CD4-positive, CD25-positive, alpha-beta regulatory T cell (primary cell): Measurements from ENCODE around the gene MICAL3. TPM values are rescaled to one million over a fixed set of nuclear protein-coding genes. Genes with fewer than 3 reads are reported as not detected.

Experiments used
- ATAC-seq, 2 donors: fragments of 150-1000 bp; cut with Tn5 transposase; one replicate each; pipeline ENCODE4 v1.10.0; 2021; ENCODE audit warnings: low read depth in 2 of 2, moderate number of reproducible peaks in 2 of 2, moderate library complexity in 1 of 2
- DNase-seq, 3 donors: peaks; one replicate each; pipeline versions ENCODE4 v3.0.0 to v3.0.0-alpha.2; 2012 to 2022; ENCODE audit warnings: mixed read lengths in 1 of 3
- H3K27ac ChIP-seq: one replicate; pipeline ENCODE4 v1.7.0; 2013; ENCODE audit warnings: mild to moderate bottlenecking, low read length; ENCODE audit not compliant: insufficient read depth, poor library complexity, severe bottlenecking
- H3K27me3 ChIP-seq: one replicate; pipeline ENCODE4 v1.7.0; 2013; ENCODE audit warnings: low read length; ENCODE audit not compliant: control insufficient read depth, insufficient read depth
- H3K36me3 ChIP-seq: one replicate; pipeline ENCODE4 v1.7.0; 2013; ENCODE audit warnings: mild to moderate bottlenecking, low read length, moderate library complexity; ENCODE audit not compliant: control insufficient read depth, insufficient read depth
- H3K4me1 ChIP-seq: 2 replicates; pipeline ENCODE4 v1.7.0; 2013; ENCODE audit warnings: mild to moderate bottlenecking, low read length; ENCODE audit not compliant: insufficient read depth, control insufficient read depth, poor library complexity, severe bottlenecking
- H3K4me3 ChIP-seq: one replicate; pipeline ENCODE4 v1.7.0; 2013; ENCODE audit warnings: low read depth, mild to moderate bottlenecking, low read length, moderate library complexity
- H3K9me3 ChIP-seq, 2 experiments: 1 replicate in 1 of 2; 2 replicates in 1 of 2; pipeline ENCODE4 v1.7.0; 2013; ENCODE audit warnings: low read length in 2 of 2, mild to moderate bottlenecking in 1 of 2, moderate library complexity in 1 of 2; ENCODE audit not compliant: control insufficient read depth in 2 of 2
- H3K27ac Mint-ChIP-seq, 3 donors: one replicate each; pipeline ENCODE4 v1.8.0; 2020 to 2022; ENCODE audit warnings: mild to moderate bottlenecking in 3 of 3, mixed read lengths in 3 of 3, moderate library complexity in 2 of 3
- H3K27me3 Mint-ChIP-seq: one replicate; pipeline ENCODE4 v1.8.0; 2022; ENCODE audit warnings: mild to moderate bottlenecking, mixed read lengths
- H3K36me3 Mint-ChIP-seq: one replicate; pipeline ENCODE4 v1.8.0; 2020; ENCODE audit warnings: mixed read lengths
- H3K4me1 Mint-ChIP-seq, 4 donors: one replicate each; pipeline ENCODE4 v1.8.0; 2020 to 2022; ENCODE audit warnings: mixed read lengths in 4 of 4, mild to moderate bottlenecking in 1 of 4
- H3K4me3 Mint-ChIP-seq, 4 donors: one replicate each; pipeline ENCODE4 v1.8.0; 2020 to 2022; ENCODE audit warnings: mild to moderate bottlenecking in 4 of 4, mixed read lengths in 4 of 4, moderate library complexity in 3 of 4
- H3K9me3 Mint-ChIP-seq, 7 donors: one replicate each; pipeline ENCODE4 v1.8.0; 2020 to 2022; ENCODE audit warnings: mixed read lengths in 7 of 7, mild to moderate bottlenecking in 3 of 7, moderate library complexity in 2 of 7
- polyA plus RNA-seq, 4 donors: library from polyadenylated mRNA; unstranded; fragments of 300-500 nt; fragmentation: Illumina TruSeq; gene quantifications; one replicate each; pipeline ENCODE4 v1.2.3, GENCODE V29; 2021
- total RNA-seq: library from RNA; stranded (reverse); gene quantifications from one replicate; pipeline ENCODE4 v1.2.3, GENCODE V29; 2022

Gene MICAL3
- total and polyA plus RNA-seq, 5 donors from 2014 or later = 0.71 to 39.9 (median 1.8) TPM

- H3K4me3 ChIP-seq = no peak overlapping the region
- H3K27me3 ChIP-seq = no peaks in the 10 kb centered on the region
- Mint-ChIP-seq H3K36me3 (peaks cover 33% of the 10 kb centered on the region), H3K4me1 (peaks cover 0 to 6% (median 2%) of the 10 kb centered on the region in 4 donors), H3K9me3 (peaks cover 0 to 2% (median 0%) of the 10 kb centered on the region in 7 donors), H3K27me3 (no peaks in the 10 kb centered on the region), H3K4me3 (no peak overlapping the region), H3K27ac (peak overlapping the region in 1 of 3 donors; percentile 45)
- H3K36me3 ChIP-seq = peaks cover 40% of the 10 kb centered on the region
- H3K9me3 ChIP-seq = no peaks in the 10 kb centered on the region
- DNase-seq (no peak), ATAC-seq (no peak)
- H3K27ac ChIP-seq = no peak overlapping the region
- no peaks in the 10 kb centered on the region for H3K4me1 ChIP-seq
Measured at GRCh38 chr22:17866127-17866526, 158.2 kb downstream of the MICAL3 start.

- no peaks in the 10 kb centered on the region for H3K9me3 ChIP-seq
- ATAC-seq (no peak), DNase-seq (no peak)
- H3K4me3 ChIP-seq = no peak overlapping the region
- Mint-ChIP-seq H3K9me3 (no peaks in the 10 kb centered on the region), H3K36me3 (peaks cover 28% of the 10 kb centered on the region), H3K27me3 (no peaks in the 10 kb centered on the region), H3K27ac (no peak overlapping the region), H3K4me1 (peaks cover 0 to 6% (median 2%) of the 10 kb centered on the region in 4 donors), H3K4me3 (no peak overlapping the region)
- no peaks in the 10 kb centered on the region for H3K27me3 ChIP-seq
- no peaks in the 10 kb centered on the region for H3K4me1 ChIP-seq
- peaks cover 37% of the 10 kb centered on the region for H3K36me3 ChIP-seq
- H3K27ac ChIP-seq = no peak overlapping the region
Measured at GRCh38 chr22:17865183-17866055, 158.9 kb downstream of the MICAL3 start.

GRCh38 chr22:17864398-17865182, 159.8 kb downstream of the MICAL3 start:
- H3K27ac Mint-ChIP-seq = no peak overlapping the region
- no peak for DNase-seq
- no peaks in the 10 kb centered on the region for H3K27me3 Mint-ChIP-seq
- peaks cover 28% of the 10 kb centered on the region for H3K36me3 Mint-ChIP-seq
- Histone ChIP-seq H3K4me1 (no peaks in the 10 kb centered on the region), H3K27ac (no peak overlapping the region), H3K9me3 (no peaks in the 10 kb centered on the region), H3K36me3 (peaks cover 30% of the 10 kb centered on the region), H3K27me3 (no peaks in the 10 kb centered on the region), H3K4me3 (no peak overlapping the region)
- no peak overlapping the region for H3K4me3 Mint-ChIP-seq
- no peaks in the 10 kb centered on the region for H3K9me3 Mint-ChIP-seq
- no peak for ATAC-seq
- H3K4me1 Mint-ChIP-seq = peaks cover 0 to 3% (median 1%) of the 10 kb centered on the region in 4 donors

GRCh38 chr22:17862646-17863181, 161.6 kb downstream of the MICAL3 start:
- Mint-ChIP-seq H3K4me1 (peaks cover 0 to 3% (median under 1%) of the 10 kb centered on the region in 4 donors), H3K4me3 (no peak overlapping the region), H3K9me3 (no peaks in the 10 kb centered on the region), H3K36me3 (peaks cover 21% of the 10 kb centered on the region), H3K27me3 (no peaks in the 10 kb centered on the region), H3K27ac (peak overlapping the region in 1 of 3 donors; percentile 58)
- Histone ChIP-seq H3K4me1 (no peaks in the 10 kb centered on the region), H3K27ac (no peak overlapping the region), H3K27me3 (no peaks in the 10 kb centered on the region), H3K9me3 (no peaks in the 10 kb centered on the region), H3K4me3 (no peak overlapping the region), H3K36me3 (peaks cover 20% of the 10 kb centered on the region)
- ATAC-seq = no peak
- no peak for DNase-seq

- Mint-ChIP-seq H3K4me1 (no peaks in the 10 kb centered on the region), H3K27ac (peak overlapping the region in 2 of 3 donors; percentile 3 to 26), H3K36me3 (peaks cover 19% of the 10 kb centered on the region), H3K27me3 (no peaks in the 10 kb centered on the region), H3K4me3 (no peak overlapping the region), H3K9me3 (no peaks in the 10 kb centered on the region)
- H3K4me3 ChIP-seq = no peak overlapping the region
- peaks cover 20% of the 10 kb centered on the region for H3K36me3 ChIP-seq
- H3K4me1 ChIP-seq = no peaks in the 10 kb centered on the region
- ATAC-seq (no peak), DNase-seq (no peak)
- no peak overlapping the region for H3K27ac ChIP-seq
- no peaks in the 10 kb centered on the region for H3K9me3 ChIP-seq
- no peaks in the 10 kb centered on the region for H3K27me3 ChIP-seq
Measured at GRCh38 chr22:17861909-17862308, 162.5 kb downstream of the MICAL3 start.

- Mint-ChIP-seq H3K4me3 (no peak overlapping the region), H3K9me3 (no peaks in the 10 kb centered on the region), H3K27me3 (no peaks in the 10 kb centered on the region), H3K36me3 (peaks cover 19% of the 10 kb centered on the region), H3K27ac (no peak overlapping the region), H3K4me1 (no peaks in the 10 kb centered on the region)
- Histone ChIP-seq H3K36me3 (peaks cover 20% of the 10 kb centered on the region), H3K4me3 (no peak overlapping the region), H3K27ac (no peak overlapping the region), H3K9me3 (no peaks in the 10 kb centered on the region), H3K4me1 (no peaks in the 10 kb centered on the region), H3K27me3 (no peaks in the 10 kb centered on the region)
- no peak for ATAC-seq
- no peak for DNase-seq
Measured at GRCh38 chr22:17860220-17860965, 164.0 kb downstream of the MICAL3 start.

- no peaks in the 10 kb centered on the region for H3K9me3 ChIP-seq
- Mint-ChIP-seq H3K36me3 (peaks cover 13% of the 10 kb centered on the region), H3K4me1 (no peaks in the 10 kb centered on the region), H3K27me3 (no peaks in the 10 kb centered on the region), H3K9me3 (no peaks in the 10 kb centered on the region), H3K27ac (no peak overlapping the region), H3K4me3 (no peak overlapping the region)
- ATAC-seq (no peak), DNase-seq (no peak)
- no peak overlapping the region for H3K27ac ChIP-seq
- H3K27me3 ChIP-seq = no peaks in the 10 kb centered on the region
- H3K4me1 ChIP-seq = no peaks in the 10 kb centered on the region
- H3K4me3 ChIP-seq = no peak overlapping the region
- peaks cover 7% of the 10 kb centered on the region for H3K36me3 ChIP-seq
Measured at GRCh38 chr22:17858033-17858432, 166.3 kb downstream of the MICAL3 start.
